22Rv1 (cell line): Measurements from ENCODE around the gene ADGRL3.

Experiments
- H3K27ac ChIP-seq: fragments of 450-650 bp; 2 replicates; pipeline ENCODE4 v1.5.1; 2017
- ZFX ChIP-seq: fragments of 450-650 bp; IDR thresholded peaks from 2 replicates; pipeline ENCODE4 v1.6.1; 2017; ENCODE audit warnings: antibody characterized with exemption, borderline replicate concordance
- TF ChIP-seq, protein P1 (sequence below): fragments of 450-650 bp; IDR thresholded peaks from 2 replicates; pipeline ENCODE4 v1.5.1; 2017; ENCODE audit warnings: mild to moderate bottlenecking

Gene ADGRL3

GRCh38 chr4:61298178-61298740, 98.1 kb downstream of the ADGRL3 start:
- TF ChIP-seq, protein P1, sequence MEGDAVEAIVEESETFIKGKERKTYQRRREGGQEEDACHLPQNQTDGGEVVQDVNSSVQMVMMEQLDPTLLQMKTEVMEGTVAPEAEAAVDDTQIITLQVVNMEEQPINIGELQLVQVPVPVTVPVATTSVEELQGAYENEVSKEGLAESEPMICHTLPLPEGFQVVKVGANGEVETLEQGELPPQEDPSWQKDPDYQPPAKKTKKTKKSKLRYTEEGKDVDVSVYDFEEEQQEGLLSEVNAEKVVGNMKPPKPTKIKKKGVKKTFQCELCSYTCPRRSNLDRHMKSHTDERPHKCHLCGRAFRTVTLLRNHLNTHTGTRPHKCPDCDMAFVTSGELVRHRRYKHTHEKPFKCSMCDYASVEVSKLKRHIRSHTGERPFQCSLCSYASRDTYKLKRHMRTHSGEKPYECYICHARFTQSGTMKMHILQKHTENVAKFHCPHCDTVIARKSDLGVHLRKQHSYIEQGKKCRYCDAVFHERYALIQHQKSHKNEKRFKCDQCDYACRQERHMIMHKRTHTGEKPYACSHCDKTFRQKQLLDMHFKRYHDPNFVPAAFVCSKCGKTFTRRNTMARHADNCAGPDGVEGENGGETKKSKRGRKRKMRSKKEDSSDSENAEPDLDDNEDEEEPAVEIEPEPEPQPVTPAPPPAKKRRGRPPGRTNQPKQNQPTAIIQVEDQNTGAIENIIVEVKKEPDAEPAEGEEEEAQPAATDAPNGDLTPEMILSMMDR = no peak
- no peak for TF ChIP-seq ZFX

DNA sequence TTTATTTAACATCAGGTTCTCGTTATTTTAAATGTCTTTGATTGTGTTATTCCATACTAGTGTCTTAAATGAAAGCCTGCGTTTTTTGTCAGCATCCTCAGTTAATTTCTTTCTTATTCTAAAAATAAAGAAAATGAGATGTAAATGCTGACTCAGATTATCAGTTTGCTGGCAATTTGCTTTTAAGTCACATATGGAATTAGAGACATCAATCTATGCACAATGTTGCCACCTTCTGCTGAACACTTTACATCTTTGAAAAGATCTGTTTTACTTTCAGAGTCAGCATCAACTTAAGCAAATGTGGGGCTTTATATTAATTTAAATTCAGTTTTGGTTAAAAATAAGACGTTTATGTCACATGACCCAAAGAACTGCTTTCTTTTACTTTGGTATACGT, 99.2 kb downstream of the ADGRL3 start:
- no peak overlapping the region for H3K27ac ChIP-seq
- TF ChIP-seq, protein P1 = no peak
- TF ChIP-seq ZFX = no peak

More at GRCh38 chr4:61298178-61298740, 98.1 kb downstream of the ADGRL3 start:
- H3K27ac ChIP-seq = no peak overlapping the region

GRCh38 chr4:61300266-61300844, 100.2 kb downstream of the ADGRL3 start:
- no peak overlapping the region for H3K27ac ChIP-seq

DNA sequence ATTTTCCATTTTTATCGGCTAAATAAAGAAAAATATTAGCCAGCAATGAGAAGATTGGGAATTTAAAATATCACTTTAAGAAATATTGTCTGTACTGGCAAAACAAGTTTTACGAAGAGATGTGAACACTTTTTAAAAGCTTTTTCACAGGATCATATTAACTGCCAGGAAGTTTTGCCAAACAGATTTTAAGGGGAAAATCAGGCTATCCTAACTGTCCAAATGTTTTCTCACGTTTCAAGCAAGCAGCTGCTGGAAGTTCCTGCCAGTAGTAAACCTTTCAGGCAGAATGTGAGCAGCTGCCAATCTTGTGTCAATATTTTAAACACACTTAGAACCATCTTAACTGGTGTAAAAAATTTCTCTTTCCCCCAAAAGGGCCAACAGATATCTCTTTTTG, 101.1 kb downstream of the ADGRL3 start:
- TF ChIP-seq ZFX = no peak
- TF ChIP-seq, protein P1 = no peak
- no peak overlapping the region for H3K27ac ChIP-seq

More at GRCh38 chr4:61300266-61300844, 100.2 kb downstream of the ADGRL3 start:
- no peak for TF ChIP-seq ZFX
- TF ChIP-seq, protein P1 = no peak

DNA sequence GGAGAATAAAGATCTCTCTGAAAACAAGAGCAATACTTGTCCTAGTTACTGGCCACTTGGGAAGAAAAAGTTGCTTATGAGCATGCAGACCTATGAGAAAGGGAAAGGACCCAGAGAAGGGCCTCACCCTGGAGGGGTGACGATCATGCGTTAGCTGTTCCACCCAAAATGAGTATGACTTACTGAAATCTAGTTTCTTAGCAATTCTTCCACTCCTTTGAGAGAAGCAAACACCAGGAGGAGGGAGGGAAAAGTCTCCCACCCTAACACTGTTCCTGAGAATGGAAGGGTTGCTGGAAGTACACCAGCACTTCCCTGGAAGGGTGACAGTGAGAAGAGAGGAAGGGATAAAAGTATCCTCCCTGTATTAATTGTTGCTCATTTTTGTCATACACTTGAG, 107.9 kb downstream of the ADGRL3 start:
- no peak overlapping the region for H3K27ac ChIP-seq
- no peak for TF ChIP-seq ZFX
- TF ChIP-seq, protein P1 = no peak

DNA sequence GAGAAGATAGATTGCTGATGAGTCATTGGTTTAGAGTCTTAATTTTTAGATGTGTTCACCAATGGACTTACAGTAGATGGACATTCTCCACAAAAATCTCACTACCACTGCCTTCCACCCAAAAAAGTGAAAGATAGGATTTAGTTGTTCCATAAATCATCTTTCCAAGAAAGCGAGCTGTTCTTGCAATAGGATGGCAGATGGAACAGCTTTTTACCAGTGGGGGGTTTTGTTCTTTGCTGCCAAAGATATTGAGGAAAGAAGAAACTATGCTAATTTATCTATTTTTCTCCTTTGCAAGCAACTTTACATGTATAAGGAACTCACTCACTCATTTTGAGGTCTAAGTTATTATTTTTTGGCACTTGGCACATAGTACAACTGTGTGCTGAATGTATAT, 109.5 kb downstream of the ADGRL3 start:
- H3K27ac ChIP-seq = no peak overlapping the region
- TF ChIP-seq, protein P1 = no peak
- no peak for TF ChIP-seq ZFX

GRCh38 chr4:61312526-61312925, 112.4 kb downstream of the ADGRL3 start:
- TF ChIP-seq ZFX = no peak
- TF ChIP-seq, protein P1 = no peak
- H3K27ac ChIP-seq = no peak overlapping the region
